GM23338 (cell line): ENCODE results near the gene JOSD2.

Experiments
- CTCF ChIP-seq, 2 experiments: fragments of 200-600 bp in 1 of 2; sonication (generic) in 1 of 2; conservative IDR thresholded peaks; 2 replicates each; pipeline versions ENCODE4 v1.5.1 to v1.6.1; 2016 to 2017; ENCODE audit warnings: antibody characterized with exemption in 2 of 2, low read depth in 2 of 2, mild to moderate bottlenecking in 2 of 2, moderate library complexity in 1 of 2
- EZH2phosphoT487 ChIP-seq: fragments of 200-600 bp; sonication (generic); IDR thresholded peaks from one replicate; pipeline ENCODE4 v1.8.1; 2018; ENCODE audit warnings: antibody characterized with exemption; ENCODE audit not compliant: unreplicated experiment
- POLR2AphosphoS5 ChIP-seq: IDR thresholded peaks from 2 replicates; pipeline ENCODE4 v1.6.1; 2016; ENCODE audit warnings: antibody characterized with exemption, low read depth
- ZNF114 ChIP-seq: fragments of 250-450 bp; sonication (Bioruptor Pico); IDR thresholded peaks from 2 replicates; pipeline ENCODE4 v1.5.0; 2020; ENCODE audit warnings: mild to moderate bottlenecking, moderate library complexity

GRCh38 chr19:50536662-50537305, 25.8 kb upstream of the JOSD2 start:
- peak; percentile 37 to 42 for TF ChIP-seq CTCF (conservative IDR thresholded peaks at IDR 0.05; ENCODE audit: low read depth in 2 of 2)
- TF ChIP-seq EZH2phosphoT487, result no peak
- TF ChIP-seq ZNF114 (CRISPR knock-in tag), result no peak
- no peak for TF ChIP-seq POLR2AphosphoS5
